ENCODE data around the gene NAV1.
A peak's percentile ranks its signal among the peaks of the same experiment; 100 is the strongest.

NAV1 gene

GRCh38 chr1:201551877-201552731 lies 13.2 kb downstream of the NAV1 start:
- peak; percentile 69 for DNase-seq

DNA sequence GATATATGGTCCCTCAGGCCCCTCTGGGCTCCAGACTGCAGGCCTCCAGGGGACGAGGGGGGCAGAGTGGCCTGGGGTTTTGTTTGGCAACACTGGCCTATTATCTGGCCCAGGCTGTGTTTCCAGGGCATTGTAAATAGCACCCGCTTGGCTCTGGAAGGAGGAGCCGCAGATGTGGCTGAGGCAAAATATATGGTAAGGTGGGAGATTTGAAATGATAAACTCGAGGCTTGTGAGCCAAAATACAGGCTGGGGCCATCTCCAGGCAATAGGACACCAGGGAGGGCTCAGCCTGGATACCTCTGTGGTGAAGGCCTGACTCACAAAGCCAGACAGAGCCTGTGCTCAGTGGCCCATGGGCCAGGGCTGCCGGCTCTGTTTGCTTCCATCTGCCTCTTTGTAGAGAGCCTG lies 14.0 kb downstream of the NAV1 start:
- no peak for DNase-seq

- no peak for DNase-seq
Measured at GRCh38 chr1:201553496-201554189, 14.7 kb downstream of the NAV1 start.

DNA sequence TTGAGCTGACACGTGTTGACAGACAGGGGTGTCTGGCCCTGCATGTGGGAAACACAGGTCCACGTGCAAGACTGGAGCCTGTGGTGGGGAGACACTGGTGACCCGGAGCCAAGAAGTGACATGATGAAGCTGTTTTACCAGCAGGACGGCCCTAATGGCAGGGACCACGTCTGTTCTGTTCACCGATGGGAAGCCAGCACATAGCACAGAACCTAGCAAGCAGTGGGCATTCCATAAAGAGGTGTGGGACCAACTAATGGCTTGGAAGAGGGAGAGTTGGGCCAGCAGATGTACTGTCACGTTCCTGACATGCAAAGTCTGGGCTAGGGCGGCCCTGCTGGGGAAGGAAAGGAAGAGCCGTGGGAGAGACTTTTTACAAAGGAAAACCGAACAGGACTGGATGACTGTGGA lies 15.3 kb downstream of the NAV1 start:
- no peak for DNase-seq

GRCh38 chr1:201554789-201555592 lies 16.1 kb downstream of the NAV1 start:
- DNase-seq = no peak

DNA sequence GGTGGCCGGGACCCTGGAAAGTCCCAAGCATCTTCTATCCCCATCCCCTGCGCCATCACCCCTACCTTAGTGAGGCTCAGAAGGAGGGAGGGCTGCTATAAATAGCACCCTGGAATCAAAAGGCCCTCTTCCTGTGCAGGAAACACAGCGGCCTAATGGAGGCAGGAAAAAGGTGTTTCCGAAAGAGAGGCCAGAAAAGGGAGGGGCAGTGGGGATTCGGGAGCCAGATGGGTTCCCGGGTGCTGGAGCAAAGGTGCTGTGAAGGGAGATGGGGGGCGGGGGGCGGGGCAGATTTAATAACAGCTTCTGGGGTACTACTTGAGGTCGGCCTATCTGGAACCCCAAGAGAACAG lies 16.6 kb downstream of the NAV1 start:
- no peak for DNase-seq

DNA sequence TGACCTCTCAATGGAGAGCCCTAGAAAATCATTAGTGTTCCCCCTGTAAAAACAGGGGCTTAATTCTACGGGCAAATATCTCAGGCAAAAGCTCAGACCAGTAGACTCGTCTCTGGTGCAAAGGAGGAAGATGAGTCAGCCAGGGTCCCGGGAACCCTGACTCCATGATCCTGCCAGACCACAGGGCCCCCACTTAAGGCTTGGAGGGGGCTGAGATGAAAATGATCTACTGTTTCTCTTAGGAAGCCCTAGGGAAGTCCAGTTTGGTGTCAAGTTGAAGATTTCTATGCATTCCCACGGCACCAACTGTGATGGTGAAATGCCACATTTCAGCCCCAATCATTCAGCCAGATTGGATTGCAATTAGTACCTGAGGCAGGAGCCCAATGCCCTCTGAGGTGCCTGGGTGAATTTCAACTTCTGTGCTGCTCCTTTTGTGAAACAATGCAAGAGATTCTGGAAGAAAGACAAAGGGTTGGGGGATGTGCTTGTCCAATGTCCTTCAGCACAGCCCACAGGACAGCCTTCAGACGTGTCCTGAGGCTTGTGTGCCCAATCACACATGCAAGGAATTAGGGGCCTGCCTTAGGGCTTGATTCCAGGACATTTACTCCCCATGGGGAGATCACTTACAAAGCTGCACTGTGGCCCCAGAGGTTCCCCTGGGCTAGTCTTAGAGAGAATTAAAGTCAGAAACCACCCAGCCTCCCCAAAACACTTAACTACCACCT lies 18.1 kb downstream of the NAV1 start:
- DNase-seq = no peak

GRCh38 chr1:201557572-201557958 lies 18.6 kb downstream of the NAV1 start:
- no peak for DNase-seq

GRCh38 chr1:201559679-201560162 lies 20.8 kb downstream of the NAV1 start:
- DNase-seq = peak; percentile 91

DNA sequence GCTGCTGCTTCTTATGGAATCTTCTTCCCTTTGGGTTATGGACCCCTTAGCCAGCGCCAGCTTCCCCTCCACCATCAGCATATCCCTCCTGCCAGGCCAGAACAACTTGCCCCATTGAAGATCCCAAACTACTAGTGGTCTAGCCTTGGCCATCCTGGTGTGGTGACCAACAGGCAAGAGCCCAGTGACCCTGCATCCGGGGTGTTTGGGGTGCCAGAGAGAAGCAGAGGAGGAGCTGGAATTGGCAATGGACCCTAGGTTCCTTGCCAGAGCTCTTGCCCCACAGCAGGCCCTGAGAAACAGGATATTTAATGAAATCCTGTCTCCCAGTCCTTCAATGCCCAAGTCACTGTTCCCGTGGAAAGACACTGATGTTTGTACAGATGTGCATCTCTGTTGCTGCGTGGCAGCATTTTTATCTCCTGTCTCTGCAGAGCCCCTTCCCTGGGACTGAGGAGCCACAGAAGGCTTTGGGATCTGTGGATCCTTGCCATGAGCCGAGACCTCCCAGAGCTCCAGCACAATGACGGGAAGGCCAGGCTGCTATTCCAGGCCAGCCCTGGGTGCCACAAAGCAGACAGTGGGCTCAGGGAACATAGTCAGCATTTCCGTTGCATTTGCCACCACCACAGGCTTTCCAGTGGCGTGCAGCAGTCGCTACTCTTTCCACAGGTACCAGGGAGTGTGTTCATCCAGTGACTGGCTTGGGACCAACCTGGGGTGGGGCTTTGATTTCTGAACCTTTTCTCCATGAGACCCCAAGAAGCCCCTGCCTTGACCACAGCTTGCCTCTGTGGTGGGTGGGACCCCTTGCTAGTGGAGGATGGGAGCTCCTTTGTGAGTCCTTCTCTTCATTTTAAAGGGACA lies 21.6 kb downstream of the NAV1 start:
- no peak for DNase-seq

- no peak for DNase-seq
Measured at GRCh38 chr1:201561195-201561564, 22.3 kb downstream of the NAV1 start.

GRCh38 chr1:201561601-201562000 lies 22.7 kb downstream of the NAV1 start:
- DNase-seq = no peak

DNA sequence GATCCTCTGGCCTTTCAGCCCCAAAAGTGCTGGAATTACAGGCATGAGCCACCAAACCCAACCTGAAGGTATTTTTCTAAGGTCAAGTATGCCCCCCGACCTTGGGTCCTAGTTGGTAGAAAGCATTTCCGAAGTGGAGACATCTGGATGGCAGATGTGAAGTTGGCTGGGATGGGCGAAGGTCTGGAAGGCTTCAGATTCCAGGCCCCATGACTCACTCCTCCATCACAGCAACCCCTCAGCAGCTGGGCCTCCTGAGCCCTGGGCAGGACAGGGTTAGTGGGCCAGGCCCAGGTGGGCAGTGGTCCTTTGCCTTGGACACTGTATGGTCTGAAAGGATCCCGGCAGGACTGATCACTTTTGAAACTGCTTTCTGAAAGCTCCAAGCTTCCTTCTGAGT lies 23.3 kb downstream of the NAV1 start:
- no peak for DNase-seq

- DNase-seq = no peak
Measured at GRCh38 chr1:201562659-201563405, 23.9 kb downstream of the NAV1 start.

- DNase-seq = no peak
Measured at GRCh38 chr1:201563406-201563780, 24.5 kb downstream of the NAV1 start.

- no peak for DNase-seq
Measured at GRCh38 chr1:201563941-201564340, 25.0 kb downstream of the NAV1 start.

DNA sequence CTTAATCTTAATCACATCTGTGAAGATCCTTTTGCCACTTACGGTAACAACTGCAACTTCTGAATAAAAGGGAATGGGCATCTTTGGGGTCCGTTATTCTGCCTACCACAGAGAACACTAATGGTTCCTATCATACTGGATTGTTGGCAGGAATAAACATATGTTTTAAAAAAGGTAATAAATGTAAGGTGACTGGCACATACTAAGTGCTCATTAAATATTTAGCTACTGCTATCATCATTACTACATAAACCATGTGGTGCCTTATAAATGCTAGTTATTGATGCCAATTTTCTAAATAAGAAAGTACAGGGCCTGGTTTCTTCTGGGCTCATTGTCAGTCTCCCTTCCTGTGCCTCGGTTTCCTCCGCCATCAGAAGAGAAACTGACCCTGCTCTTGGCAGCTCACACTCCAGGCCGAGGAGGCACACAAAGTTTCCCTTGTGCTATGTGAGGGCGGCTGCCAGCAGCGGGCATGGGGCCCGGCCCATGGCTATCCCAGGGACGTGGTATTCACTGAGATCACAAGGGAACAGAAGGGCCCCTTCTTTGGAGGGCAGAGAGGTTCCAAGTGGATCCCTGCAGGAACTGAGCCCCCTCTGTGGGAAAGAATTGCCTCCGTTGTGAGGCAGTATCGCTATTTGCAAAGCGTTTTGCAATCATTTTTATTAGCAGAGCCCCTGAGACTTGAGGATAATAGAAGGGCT lies 26.2 kb downstream of the NAV1 start:
- DNase-seq = no peak

- DNase-seq = no peak
Measured at GRCh38 chr1:201565771-201566528, 27.0 kb downstream of the NAV1 start.

DNA sequence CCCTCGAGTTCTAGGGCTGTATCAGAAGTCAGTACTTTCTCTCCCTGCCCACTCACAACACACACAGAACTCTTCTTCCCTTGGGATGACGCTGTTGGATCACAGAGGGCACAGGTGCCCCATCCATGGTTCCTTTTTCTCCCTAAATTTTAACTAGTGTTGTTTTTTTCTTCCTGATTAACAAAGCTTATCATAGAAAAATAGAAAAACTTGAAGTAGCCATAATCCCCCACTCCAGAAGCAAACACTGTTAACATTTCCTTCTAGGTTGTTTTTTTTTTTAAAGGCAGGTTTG lies 27.5 kb downstream of the NAV1 start:
- no peak for DNase-seq
